Measurements from ENCODE around the gene SLC27A2. TPM values are rescaled to one million over a fixed set of nuclear protein-coding genes. Genes with fewer than 3 reads are reported as not detected.
"Not testable (repeated sequence)": the region's sequence is repeated elsewhere in the genome, so short reads cannot be mapped to it uniquely, and the experiment has no call there.

The SLC27A2 gene
- total RNA-seq, 1 donor from 2014 or later = 0.96 TPM

DNA sequence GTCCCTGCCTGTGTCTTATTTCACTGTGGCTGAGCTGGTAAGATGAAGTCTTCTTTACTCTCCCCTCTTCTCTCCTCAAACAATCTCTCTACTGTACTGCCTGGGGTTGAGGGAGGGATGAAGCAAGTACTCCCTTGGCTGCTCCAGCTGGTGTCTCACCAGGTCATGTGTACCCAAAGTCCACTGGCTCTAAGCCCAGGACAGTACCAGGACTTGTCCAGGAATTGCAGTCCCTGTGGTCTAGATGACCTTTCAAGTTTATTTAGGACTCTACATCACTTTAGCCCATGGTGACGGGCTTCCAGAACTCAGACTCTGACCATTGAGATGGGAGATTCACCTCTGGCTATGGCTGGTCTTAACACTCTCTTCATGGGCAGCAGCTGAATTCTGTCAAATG is 17.5 kb upstream of the SLC27A2 start:
- TF ChIP-seq CTCF (IDR thresholded peaks at IDR 0.05) = no peak
- intact Hi-C loops (cut with DNase I) = no loop called here
- DNase-seq (no peak), ATAC-seq (peak; percentile 25)
- no peaks in the 10 kb centered on the region for H3K9me3 ChIP-seq
- no peak overlapping the region for H3K27ac ChIP-seq
- H3K27me3 ChIP-seq = no peaks in the 10 kb centered on the region
- no peak overlapping the region for H3K4me3 ChIP-seq
- no peaks in the 10 kb centered on the region for H3K4me1 ChIP-seq
- no peaks in the 10 kb centered on the region for H3K36me3 ChIP-seq

DNA sequence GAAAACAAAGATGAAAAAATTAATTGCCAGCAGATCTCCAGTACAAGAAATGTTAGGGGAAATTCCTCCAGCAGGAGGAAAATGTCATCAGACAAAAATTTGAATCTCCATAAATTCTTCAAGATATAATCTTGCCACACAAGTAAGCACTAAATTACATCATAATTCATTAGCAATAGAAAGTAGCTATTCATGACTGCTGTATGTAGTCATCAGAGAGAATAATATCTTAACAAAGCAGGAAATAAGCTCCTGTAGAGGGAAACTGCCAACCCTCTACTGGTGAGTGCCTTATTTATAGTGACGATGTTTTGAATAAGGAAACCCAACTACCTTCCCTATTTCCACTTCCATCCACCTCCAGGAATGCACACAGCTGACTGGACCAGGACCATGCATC is 15.8 kb upstream of the SLC27A2 start:
- ATAC-seq = no peak
- TF ChIP-seq CTCF (IDR thresholded peaks at IDR 0.05) = no peak
- Histone ChIP-seq H3K27me3 (no peaks in the 10 kb centered on the region), H3K9me3 (no peaks in the 10 kb centered on the region), H3K27ac (no peak overlapping the region), H3K4me3 (no peak overlapping the region), H3K36me3 (no peaks in the 10 kb centered on the region), H3K4me1 (no peaks in the 10 kb centered on the region)
- intact Hi-C loops (cut with DNase I) = no loop called here
- DNase-seq = no peak

DNA sequence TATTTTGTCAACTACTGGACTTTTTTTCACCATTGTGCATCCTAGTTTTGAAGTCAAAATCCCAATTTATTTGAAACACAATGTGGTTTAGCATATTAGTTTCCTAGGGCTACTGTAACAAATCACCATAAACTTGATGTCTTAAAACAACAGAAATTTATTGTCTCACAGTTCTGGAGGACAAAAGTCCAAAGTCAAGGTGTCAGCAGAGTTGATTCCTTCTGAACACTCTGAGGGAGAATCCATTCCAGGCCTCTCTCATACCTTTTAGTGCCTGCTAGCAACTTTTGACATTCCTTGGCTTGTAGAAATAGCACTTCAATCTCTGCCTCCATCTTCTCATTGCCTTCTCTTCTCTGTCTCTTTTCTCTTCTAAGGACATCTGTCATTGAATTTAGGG is 14.9 kb upstream of the SLC27A2 start:
- Histone ChIP-seq H3K4me3 (no peak overlapping the region), H3K9me3 (no peaks in the 10 kb centered on the region), H3K36me3 (no peaks in the 10 kb centered on the region), H3K27ac (no peak overlapping the region), H3K4me1 (no peaks in the 10 kb centered on the region), H3K27me3 (no peaks in the 10 kb centered on the region)
- ATAC-seq (no peak), DNase-seq (no peak)
- no peak for TF ChIP-seq CTCF (IDR thresholded peaks at IDR 0.05)
- intact Hi-C loops (cut with DNase I) = no loop called here

DNA sequence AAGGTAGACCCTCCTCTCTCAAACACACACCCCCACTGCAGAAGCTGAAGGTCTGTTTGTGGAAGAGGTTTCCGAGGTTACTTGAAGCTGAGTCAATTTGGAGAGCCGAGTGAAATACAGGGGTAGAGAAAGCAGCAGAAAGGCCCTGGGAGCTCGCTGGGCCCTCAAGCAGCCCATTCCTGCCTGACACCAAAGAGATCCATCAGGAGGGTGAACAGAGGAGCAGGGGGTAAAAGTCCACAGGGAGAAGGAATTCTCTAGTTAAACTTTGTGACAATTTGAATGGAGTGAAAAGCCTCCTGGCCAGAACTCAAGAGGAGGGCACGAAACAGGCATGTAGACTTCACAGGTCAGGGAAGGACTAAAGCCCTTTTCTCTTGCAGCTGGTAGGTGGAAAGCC is 13.6 kb upstream of the SLC27A2 start:
- Histone ChIP-seq H3K27me3 (no peaks in the 10 kb centered on the region), H3K9me3 (no peaks in the 10 kb centered on the region), H3K4me1 (no peaks in the 10 kb centered on the region), H3K4me3 (no peak overlapping the region), H3K27ac (no peak overlapping the region), H3K36me3 (no peaks in the 10 kb centered on the region)
- no peak for DNase-seq
- ATAC-seq = no peak
- no peak for TF ChIP-seq CTCF (IDR thresholded peaks at IDR 0.05)
- intact Hi-C loops (cut with DNase I) = no loop called here

- Histone ChIP-seq H3K9me3 (no peaks in the 10 kb centered on the region), H3K4me1 (no peaks in the 10 kb centered on the region), H3K36me3 (no peaks in the 10 kb centered on the region), H3K4me3 (no peak overlapping the region), H3K27me3 (no peaks in the 10 kb centered on the region), H3K27ac (no peak overlapping the region)
- ATAC-seq (no peak), DNase-seq (no peak)
- intact Hi-C loops (cut with DNase I) = no loop called here
- no peak for TF ChIP-seq CTCF (IDR thresholded peaks at IDR 0.05)
Measured at GRCh38 chr15:50168783-50169411, 13.1 kb upstream of the SLC27A2 start.

DNA sequence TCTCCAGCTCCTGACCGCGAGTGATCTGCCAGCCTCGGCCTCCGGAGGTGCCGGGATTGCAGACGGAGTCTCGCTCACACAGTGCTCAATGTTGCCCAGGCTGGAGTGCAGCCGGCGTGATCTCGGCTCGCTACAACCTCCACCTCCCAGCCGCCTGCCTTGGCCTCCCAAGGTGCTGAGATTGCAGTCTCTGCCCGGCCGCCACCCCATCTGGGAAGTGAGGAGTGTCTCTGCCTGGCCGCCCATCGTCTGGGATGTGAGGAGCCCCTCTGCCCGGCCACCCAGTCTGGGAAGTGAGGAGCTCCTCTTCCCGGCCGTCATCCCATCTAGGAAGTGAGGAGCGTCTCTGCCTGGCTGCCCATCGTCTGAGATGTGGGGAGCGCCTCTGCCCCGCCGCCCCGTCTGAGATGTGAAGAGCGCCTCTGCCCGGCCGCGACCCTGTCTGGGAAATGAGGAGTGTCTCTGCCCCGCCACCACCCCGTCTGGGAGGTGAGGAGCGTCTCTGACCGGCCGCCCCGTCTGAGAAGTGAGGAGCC is 9.6 kb upstream of the SLC27A2 start:
- H3K4me3 ChIP-seq; ATAC-seq; intact Hi-C loops (cut with DNase I); H3K27me3 ChIP-seq; H3K36me3 ChIP-seq; H3K4me1 ChIP-seq; H3K27ac ChIP-seq; H3K9me3 ChIP-seq; DNase-seq: not testable (repeated sequence)

Measured in upper lobe of right lung (tissue), 1 donor.